GM18499 (cell line): ENCODE results near the gene TSPAN2.

Source experiments
- ATAC-seq: cut with Tn5 transposase; IDR thresholded peaks from one replicate; pipeline ENCODE4 v1.9.1; 2021; ENCODE audit warnings: moderate number of reproducible peaks; ENCODE audit not compliant: insufficient read depth, unreplicated experiment

The TSPAN2 gene

GRCh38 chr1:115115521-115116161 lies 26.3 kb upstream of the TSPAN2 start:
- no peak for ATAC-seq

GRCh38 chr1:115114308-115114707 lies 25.0 kb upstream of the TSPAN2 start:
- ATAC-seq = no peak

GRCh38 chr1:115113766-115114165 lies 24.5 kb upstream of the TSPAN2 start:
- ATAC-seq = no peak

- no peak for ATAC-seq
These were observed 23.4 kb upstream of the TSPAN2 start for GRCh38 chr1:115112496-115113375.

GRCh38 chr1:115107516-115108260 lies 18.4 kb upstream of the TSPAN2 start:
- ATAC-seq = no peak

- ATAC-seq = no peak
These were observed 16.5 kb upstream of the TSPAN2 start for GRCh38 chr1:115105831-115106230.

- ATAC-seq = peak; percentile 6
These were observed 10.4 kb upstream of the TSPAN2 start for GRCh38 chr1:115099693-115100050.

- peak; percentile 72 for ATAC-seq
These were observed 9.8 kb upstream of the TSPAN2 start for GRCh38 chr1:115098979-115099692.

GRCh38 chr1:115092175-115092574 lies 2.9 kb upstream of the TSPAN2 start:
- no peak for ATAC-seq

- no peak for ATAC-seq
These were observed 2.3 kb upstream of the TSPAN2 start for GRCh38 chr1:115091572-115091971.

GRCh38 chr1:115090956-115091355 lies 1.7 kb upstream of the TSPAN2 start:
- no peak for ATAC-seq

- ATAC-seq = no peak
These were observed 1.2 kb upstream of the TSPAN2 start for GRCh38 chr1:115090540-115090939.

GRCh38 chr1:115090186-115090490 lies 835 bp upstream of the TSPAN2 start:
- ATAC-seq = no peak

GRCh38 chr1:115088871-115089419 lies 358 bp downstream of the TSPAN2 start:
- no peak for ATAC-seq

GRCh38 chr1:115088115-115088778 lies 1.1 kb downstream of the TSPAN2 start:
- no peak for ATAC-seq

GRCh38 chr1:115086176-115086830 lies 3.0 kb downstream of the TSPAN2 start:
- ATAC-seq = no peak

- ATAC-seq = no peak
These were observed 4.3 kb downstream of the TSPAN2 start for GRCh38 chr1:115084902-115085511.

GRCh38 chr1:115082949-115083348 lies 6.4 kb downstream of the TSPAN2 start:
- ATAC-seq = no peak

- ATAC-seq = no peak
These were observed 10.6 kb downstream of the TSPAN2 start for GRCh38 chr1:115078708-115079107.
